Calu3 (cell line): Measurements from ENCODE around the gene ZNF205. TPM values are rescaled to one million over a fixed set of nuclear protein-coding genes. Genes with fewer than 3 reads are reported as not detected.

Source experiments
- BruUV-seq: library from RNA; stranded (reverse); fragments of 400-500 nt; replicated peaks from 2 replicates; lab custom pipeline; 2021; lab: Mats Ljungman, UMichigan
- CTCF ChIA-PET: fragments of 300-600 bp; sonication (Branson Sonifier 250); formaldehyde crosslinking; loops from one replicate; lab custom pipeline; 2022; ENCODE audit warnings: antibody characterized with exemption; lab: Charles Lee
- DNase-seq: peaks from one replicate; pipeline ENCODE4 v3.0.0; 2022
- H3K27ac Mint-ChIP-seq: one replicate; pipeline ENCODE4 v1.8.0; 2022; ENCODE audit warnings: mixed read lengths; ENCODE audit not compliant: unreplicated experiment
- H3K27me3 Mint-ChIP-seq: one replicate; pipeline ENCODE4 v1.8.0; 2022; ENCODE audit warnings: mixed read lengths; ENCODE audit not compliant: unreplicated experiment
- H3K36me3 Mint-ChIP-seq: one replicate; pipeline ENCODE4 v1.8.0; 2022; ENCODE audit warnings: mild to moderate bottlenecking, moderate library complexity, mixed read lengths; ENCODE audit not compliant: insufficient read depth, unreplicated experiment
- H3K4me1 Mint-ChIP-seq: one replicate; pipeline ENCODE4 v1.8.0; 2022; ENCODE audit warnings: mild to moderate bottlenecking, low read depth, mixed read lengths; ENCODE audit not compliant: unreplicated experiment
- H3K4me3 Mint-ChIP-seq: one replicate; pipeline ENCODE4 v1.8.0; 2022; ENCODE audit warnings: mild to moderate bottlenecking, low read depth, moderate library complexity, mixed read lengths; ENCODE audit not compliant: unreplicated experiment
- H3K9me3 Mint-ChIP-seq: one replicate; pipeline ENCODE4 v1.8.0; 2022; ENCODE audit warnings: low read depth, mixed read lengths; ENCODE audit not compliant: unreplicated experiment
- intact Hi-C: fragments of 100-400 bp; cut with micrococcal nuclease; formaldehyde crosslinking; loops from one replicate; pipeline ENCODE4 v1.10.0; 2022; ENCODE audit not compliant: unreplicated experiment
- total RNA-seq: library from RNA; stranded (reverse); gene quantifications from 2 replicates; pipeline ENCODE4 v1.2.3, GENCODE V29; 2022
- TF ChIP-seq, protein P1 (sequence below): fragments of 200-600 bp; IDR thresholded peaks from one replicate; pipeline ENCODE4 v1.8.0; 2022; ENCODE audit warnings: antibody characterized with exemption; ENCODE audit not compliant: unreplicated experiment

The ZNF205 gene
- total RNA-seq, 1 experiment from 2014 or later = 17.2 TPM

DNA sequence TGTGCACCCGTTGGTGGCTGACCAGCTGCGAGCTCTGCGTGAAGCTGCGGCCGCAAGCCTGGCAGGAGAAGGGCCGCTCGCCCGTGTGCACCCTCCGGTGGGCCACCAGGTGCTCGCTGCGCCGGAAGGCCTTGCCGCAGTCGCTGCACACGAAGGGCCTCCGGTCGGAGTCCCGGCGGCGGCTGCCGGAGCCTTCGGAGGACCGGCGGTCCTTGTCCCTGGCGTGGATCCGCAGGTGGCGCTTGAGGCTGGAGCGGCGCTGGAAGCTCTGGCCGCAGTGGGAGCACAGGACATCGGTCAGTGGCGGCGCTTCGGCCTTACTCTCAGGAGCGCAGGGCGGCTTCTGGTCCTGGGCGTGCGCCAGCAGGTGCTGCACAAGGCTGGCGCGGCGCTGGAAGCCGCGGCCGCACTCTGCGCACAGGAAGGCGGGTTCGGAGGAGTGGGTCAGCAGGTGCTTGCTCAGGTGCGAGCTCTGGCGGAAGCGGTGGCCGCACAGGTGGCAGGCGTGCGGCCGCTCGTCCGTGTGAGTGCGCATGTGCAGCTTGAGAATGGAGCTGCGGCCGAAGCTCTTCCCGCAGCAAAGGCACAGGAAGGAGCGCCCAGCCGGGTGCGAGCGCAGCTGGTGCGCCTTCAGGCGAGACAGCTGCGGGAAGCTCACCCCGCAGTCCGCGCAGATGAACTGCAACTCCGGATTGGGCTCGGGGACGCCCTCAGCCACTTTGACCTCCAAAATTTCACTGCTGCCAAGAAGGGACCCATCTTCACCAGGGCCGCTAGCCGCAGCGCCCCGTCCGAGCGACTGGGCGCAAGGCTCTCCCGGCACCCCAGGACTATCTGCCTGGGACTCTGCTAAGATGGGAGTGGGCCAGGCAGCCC lies 22.4 kb upstream of the ZNF205 start:
- TF ChIP-seq, protein P1, sequence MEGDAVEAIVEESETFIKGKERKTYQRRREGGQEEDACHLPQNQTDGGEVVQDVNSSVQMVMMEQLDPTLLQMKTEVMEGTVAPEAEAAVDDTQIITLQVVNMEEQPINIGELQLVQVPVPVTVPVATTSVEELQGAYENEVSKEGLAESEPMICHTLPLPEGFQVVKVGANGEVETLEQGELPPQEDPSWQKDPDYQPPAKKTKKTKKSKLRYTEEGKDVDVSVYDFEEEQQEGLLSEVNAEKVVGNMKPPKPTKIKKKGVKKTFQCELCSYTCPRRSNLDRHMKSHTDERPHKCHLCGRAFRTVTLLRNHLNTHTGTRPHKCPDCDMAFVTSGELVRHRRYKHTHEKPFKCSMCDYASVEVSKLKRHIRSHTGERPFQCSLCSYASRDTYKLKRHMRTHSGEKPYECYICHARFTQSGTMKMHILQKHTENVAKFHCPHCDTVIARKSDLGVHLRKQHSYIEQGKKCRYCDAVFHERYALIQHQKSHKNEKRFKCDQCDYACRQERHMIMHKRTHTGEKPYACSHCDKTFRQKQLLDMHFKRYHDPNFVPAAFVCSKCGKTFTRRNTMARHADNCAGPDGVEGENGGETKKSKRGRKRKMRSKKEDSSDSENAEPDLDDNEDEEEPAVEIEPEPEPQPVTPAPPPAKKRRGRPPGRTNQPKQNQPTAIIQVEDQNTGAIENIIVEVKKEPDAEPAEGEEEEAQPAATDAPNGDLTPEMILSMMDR = no peak
- H3K27ac Mint-ChIP-seq = no peak overlapping the region
- intact Hi-C loops = no loop called here
- no peaks in the 10 kb centered on the region for H3K4me1 Mint-ChIP-seq
- peaks cover 49% of the 10 kb centered on the region for H3K27me3 Mint-ChIP-seq
- no peaks in the 10 kb centered on the region for H3K36me3 Mint-ChIP-seq
- CTCF ChIA-PET = no interaction called here
- DNase-seq = no peak
- no TSS peak for BruUV-seq
- no peaks in the 10 kb centered on the region for H3K9me3 Mint-ChIP-seq
- no peak overlapping the region for H3K4me3 Mint-ChIP-seq

DNA sequence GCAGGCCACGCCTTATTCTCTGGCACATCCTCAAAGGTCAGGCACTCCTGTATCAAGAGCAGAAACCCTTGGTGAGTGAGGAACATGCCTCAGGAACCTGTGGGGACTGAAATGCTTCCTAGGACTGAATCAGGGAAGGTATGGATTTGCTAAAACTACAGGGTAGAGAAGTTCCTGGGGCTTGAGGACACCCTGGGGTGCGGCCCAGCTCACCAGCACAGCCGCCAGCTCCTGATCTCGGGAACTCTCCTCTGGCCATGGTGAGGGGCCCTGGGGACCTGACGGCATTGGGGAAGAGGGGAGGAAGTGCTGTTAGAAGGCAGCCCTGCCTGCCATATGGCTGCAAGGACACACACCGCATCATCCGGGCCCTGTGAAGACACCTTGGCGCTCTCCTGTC lies 20.8 kb upstream of the ZNF205 start:
- Mint-ChIP-seq H3K36me3 (no peaks in the 10 kb centered on the region), H3K9me3 (no peaks in the 10 kb centered on the region), H3K27ac (no peak overlapping the region), H3K4me1 (no peaks in the 10 kb centered on the region), H3K4me3 (no peak overlapping the region), H3K27me3 (peaks cover 43% of the 10 kb centered on the region)
- CTCF ChIA-PET = no interaction called here
- no peak for DNase-seq
- no TSS peak for BruUV-seq
- intact Hi-C loops = no loop called here
- TF ChIP-seq, protein P1 = no peak

DNA sequence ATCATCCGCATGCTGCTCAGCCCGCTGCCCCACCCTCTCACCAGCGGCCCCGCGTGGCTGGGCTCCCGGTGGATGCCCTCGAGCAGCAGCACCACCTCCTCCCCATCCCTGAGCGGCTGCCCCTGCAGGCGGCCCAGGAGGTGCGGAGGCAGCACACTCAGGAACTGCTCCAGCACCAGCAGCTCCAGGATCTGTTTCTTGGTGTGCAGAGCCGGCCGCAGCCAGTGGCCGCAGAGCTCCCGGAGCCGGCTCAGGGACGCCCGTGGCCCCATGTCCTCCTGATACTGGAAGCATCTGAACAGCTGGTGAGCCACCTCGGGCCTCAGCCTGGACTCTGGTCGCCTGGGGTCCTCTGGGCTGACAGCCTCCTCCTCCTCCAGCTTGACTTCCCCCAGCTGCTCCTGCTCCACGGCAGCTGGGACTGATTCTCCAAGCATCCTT lies 19.9 kb upstream of the ZNF205 start:
- Mint-ChIP-seq H3K27me3 (peaks cover 46% of the 10 kb centered on the region), H3K4me3 (no peak overlapping the region), H3K27ac (no peak overlapping the region), H3K36me3 (no peaks in the 10 kb centered on the region), H3K4me1 (peaks cover 1% of the 10 kb centered on the region), H3K9me3 (no peaks in the 10 kb centered on the region)
- DNase-seq = no peak
- intact Hi-C loops = no loop called here
- no TSS peak for BruUV-seq
- TF ChIP-seq, protein P1 = no peak
- CTCF ChIA-PET = no interaction called here

DNA sequence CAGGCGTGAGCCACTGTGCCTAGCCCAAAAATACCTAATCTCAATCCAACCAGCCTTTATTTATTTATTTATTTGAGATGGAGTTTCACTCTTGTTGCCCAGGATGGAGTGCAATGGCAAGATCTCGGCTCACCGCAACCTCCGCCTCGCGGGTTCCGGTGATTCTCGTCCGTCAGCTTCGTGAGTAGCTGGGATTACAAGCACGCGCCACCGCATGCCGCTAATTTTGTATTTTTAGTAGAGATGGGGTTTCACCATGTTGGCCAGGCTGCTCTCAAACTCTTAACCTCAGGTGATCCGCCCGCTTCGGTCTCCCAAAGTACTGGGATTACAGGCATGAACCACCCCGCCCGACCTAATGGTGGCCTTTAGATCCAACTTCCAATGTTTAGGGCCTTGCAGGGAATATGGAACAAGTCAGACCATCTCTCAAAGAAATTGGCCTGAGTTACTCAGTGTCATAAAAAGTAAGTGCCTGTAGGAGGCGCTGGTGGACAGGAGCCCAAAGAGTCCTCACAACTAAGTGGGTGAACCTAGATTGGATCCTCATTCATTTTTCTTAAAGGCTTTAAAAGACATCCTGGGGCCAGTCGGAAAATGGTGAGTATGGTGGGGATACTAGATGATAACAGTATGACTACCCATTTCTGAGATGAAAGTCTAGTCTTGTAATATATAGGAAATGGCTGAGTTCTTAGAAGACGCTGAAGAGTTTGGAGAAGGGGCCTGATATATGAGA lies 17.9 kb upstream of the ZNF205 start:
- TF ChIP-seq, protein P1 = peak; percentile 61
- no peak overlapping the region for H3K27ac Mint-ChIP-seq
- intact Hi-C loops = no loop called here

More for the DNA sequence above, 17.9 kb upstream of the ZNF205 start:
- no peaks in the 10 kb centered on the region for H3K9me3 Mint-ChIP-seq
- H3K4me3 Mint-ChIP-seq = no peak overlapping the region
- H3K36me3 Mint-ChIP-seq = peaks cover 12% of the 10 kb centered on the region
- BruUV-seq = no TSS peak
- CTCF ChIA-PET = no interaction called here
- peak; percentile 46 for DNase-seq
- peaks cover 45% of the 10 kb centered on the region for H3K27me3 Mint-ChIP-seq
- H3K4me1 Mint-ChIP-seq = peaks cover 20% of the 10 kb centered on the region
